Middle frontal gyrus (tissue), 1 donor: ENCODE results near the gene RAP1GDS1.
"Not testable (repeated sequence)": the region's sequence is repeated elsewhere in the genome, so short reads cannot be mapped to it uniquely, and the experiment has no call there.

ENCODE experiments used
- DNase-seq: peaks from one replicate; pipeline ENCODE4 v3.0.0-alpha.2; 2015; ENCODE audit warnings: low spot score; ENCODE audit errors: extremely low spot score

The RAP1GDS1 gene

GRCh38 chr4:98345838-98346237, 84.7 kb downstream of the RAP1GDS1 start:
- DNase-seq: no peak

GRCh38 chr4:98352396-98352795, 91.2 kb downstream of the RAP1GDS1 start:
- DNase-seq: no peak

- DNase-seq: no peak
Measured at GRCh38 chr4:98352940-98353339, 91.8 kb downstream of the RAP1GDS1 start.

- no peak for DNase-seq
Measured at GRCh38 chr4:98358630-98359248, 97.6 kb downstream of the RAP1GDS1 start.

- no peak for DNase-seq
Measured at GRCh38 chr4:98359646-98360045, 98.5 kb downstream of the RAP1GDS1 start.

GRCh38 chr4:98363431-98363830, 102.2 kb downstream of the RAP1GDS1 start:
- no peak for DNase-seq

GRCh38 chr4:98366275-98366674, 105.1 kb downstream of the RAP1GDS1 start:
- DNase-seq: not testable (repeated sequence)

- DNase-seq: not testable (repeated sequence)
Measured at GRCh38 chr4:98368000-98368399, 106.8 kb downstream of the RAP1GDS1 start.

GRCh38 chr4:98369322-98369721, 108.1 kb downstream of the RAP1GDS1 start:
- no peak for DNase-seq

- no peak for DNase-seq
Measured at GRCh38 chr4:98374643-98375042, 113.5 kb downstream of the RAP1GDS1 start.

- DNase-seq: no peak
Measured at GRCh38 chr4:98377559-98377958, 116.4 kb downstream of the RAP1GDS1 start.

- no peak for DNase-seq
Measured at GRCh38 chr4:98381306-98381705, 120.1 kb downstream of the RAP1GDS1 start.

GRCh38 chr4:98383431-98384106, 122.4 kb downstream of the RAP1GDS1 start:
- DNase-seq: no peak

GRCh38 chr4:98385831-98386230, 124.6 kb downstream of the RAP1GDS1 start:
- DNase-seq: no peak

GRCh38 chr4:98387345-98388026, 126.3 kb downstream of the RAP1GDS1 start:
- no peak for DNase-seq

- no peak for DNase-seq
Measured at GRCh38 chr4:98394134-98394533, 132.9 kb downstream of the RAP1GDS1 start.

- DNase-seq: no peak
Measured at GRCh38 chr4:98399915-98400314, 138.7 kb downstream of the RAP1GDS1 start.

- no peak for DNase-seq
Measured at GRCh38 chr4:98406819-98407218, 145.6 kb downstream of the RAP1GDS1 start.

GRCh38 chr4:98411731-98412130, 150.5 kb downstream of the RAP1GDS1 start:
- no peak for DNase-seq

GRCh38 chr4:98416844-98417243, 155.7 kb downstream of the RAP1GDS1 start:
- no peak for DNase-seq

- DNase-seq: not testable (repeated sequence)
Measured at GRCh38 chr4:98420151-98420550, 159.0 kb downstream of the RAP1GDS1 start.

GRCh38 chr4:98421111-98421510, 159.9 kb downstream of the RAP1GDS1 start:
- DNase-seq: no peak

GRCh38 chr4:98423009-98423408, 161.8 kb downstream of the RAP1GDS1 start:
- peak; percentile 36 for DNase-seq
